ENCODE measurements around the gene CLN3. TPM values are rescaled to one million over a fixed set of nuclear protein-coding genes. Genes with fewer than 3 reads are reported as not detected.
"Not testable (repeated sequence)": the region's sequence is repeated elsewhere in the genome, so short reads cannot be mapped to it uniquely, and the experiment has no call there.

Gene CLN3
- total RNA-seq, 1 donor from 2014 or later: 4.4 TPM

DNA sequence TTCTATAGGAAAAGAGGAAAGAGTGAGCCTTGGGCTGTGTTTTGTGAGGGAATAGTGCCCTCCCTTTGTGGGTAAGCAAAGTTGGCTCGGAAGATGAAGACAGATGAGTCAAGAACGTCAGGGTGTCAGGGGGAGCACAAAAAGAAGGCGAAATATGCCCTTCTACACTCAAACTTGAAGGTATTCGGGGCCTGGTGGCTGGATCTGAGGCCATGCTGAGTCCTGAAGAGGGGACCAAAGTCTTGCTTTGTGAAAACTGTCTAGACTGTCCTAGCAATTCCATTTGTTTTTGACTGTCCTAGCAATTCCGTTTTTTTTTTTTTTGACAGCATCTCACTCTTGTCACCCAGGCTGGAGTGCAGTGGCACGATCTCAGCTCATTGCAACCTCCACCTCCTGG, 53.0 kb downstream of the CLN3 start:
- not testable (repeated sequence) for H3K79me2 ChIP-seq (ENCODE audit: low read depth); H3K9me3 ChIP-seq (ENCODE audit: low read depth); H4K20me1 ChIP-seq (ENCODE audit: low read depth); H3K36me3 ChIP-seq; H3K27me3 Mint-ChIP-seq (ENCODE audit: insufficient read depth, low read depth); H3K9ac ChIP-seq; H3K27me3 ChIP-seq; H3K27ac Mint-ChIP-seq; H3K36me3 Mint-ChIP-seq; H3K27ac ChIP-seq; H3K9me3 Mint-ChIP-seq; H3K4me2 ChIP-seq; H3F3A ChIP-seq (ENCODE audit: low read depth); H2AFZ ChIP-seq (replicated peaks); H3K4me1 ChIP-seq; H3K4me3 ChIP-seq; H3K4me3 Mint-ChIP-seq; DNase-seq (ENCODE audit: low spot score); H3K4me1 Mint-ChIP-seq

DNA sequence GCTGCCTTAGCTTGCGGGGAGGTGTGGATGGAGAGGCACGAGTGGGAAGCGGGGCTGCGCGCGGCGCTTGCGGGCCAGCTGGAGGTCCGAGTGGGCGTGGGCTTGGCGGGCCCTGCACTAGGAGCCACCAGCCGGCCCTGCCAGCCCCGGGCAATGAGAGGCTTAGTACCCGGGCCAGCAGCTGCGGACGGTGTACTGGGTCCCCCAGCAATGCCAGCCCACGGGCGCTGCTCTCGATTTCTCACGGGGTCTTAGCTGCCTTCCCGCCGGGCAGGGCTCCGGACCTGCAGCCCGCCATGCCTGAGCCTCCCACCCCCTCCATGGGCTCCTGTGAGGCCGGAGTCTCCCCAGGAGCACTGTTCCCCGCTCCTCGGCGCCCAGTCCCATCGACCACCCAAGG, 56.5 kb downstream of the CLN3 start:
- H4K20me1 ChIP-seq (ENCODE audit: low read depth); H3K4me3 Mint-ChIP-seq; H3K4me1 Mint-ChIP-seq: not testable (repeated sequence)

More for the DNA sequence above, 56.5 kb downstream of the CLN3 start:
- H3K4me2 ChIP-seq; DNase-seq (ENCODE audit: low spot score); H3K27ac ChIP-seq; H2AFZ ChIP-seq (replicated peaks); H3K4me3 ChIP-seq; H3K36me3 ChIP-seq; H3K9me3 Mint-ChIP-seq; H3K9ac ChIP-seq; H3K9me3 ChIP-seq (ENCODE audit: low read depth); H3F3A ChIP-seq (ENCODE audit: low read depth); H3K79me2 ChIP-seq (ENCODE audit: low read depth); H3K27me3 ChIP-seq; H3K27me3 Mint-ChIP-seq (ENCODE audit: insufficient read depth, low read depth); H3K27ac Mint-ChIP-seq; H3K4me1 ChIP-seq; H3K36me3 Mint-ChIP-seq: not testable (repeated sequence)

Other genes starting within 250 kb of the CLN3 start
- gene SBK1, start 199.5 kb downstream of the CLN3 start, total RNA-seq (ENCODE audit: low replicate concordance): 4.6 and 16.4 TPM in 2 replicates
- gene NPIPB6, start 128.6 kb downstream of the CLN3 start, total RNA-seq (ENCODE audit: low replicate concordance): 1.3 and 6.2 TPM in 2 replicates
- gene EIF3CL, start 88.2 kb downstream of the CLN3 start, total RNA-seq (ENCODE audit: low replicate concordance): 58.1 and 104 TPM in 2 replicates
- not detected in 2 replicates for gene NPIPB7, start 19.7 kb downstream of the CLN3 start, total RNA-seq (ENCODE audit: low replicate concordance)
- 0.15 TPM in 1 of 2 replicates, not detected in the other for gene APOBR, start 2.6 kb upstream of the CLN3 start, total RNA-seq (ENCODE audit: low replicate concordance)
- not detected in 2 replicates for gene IL27, start 14.8 kb upstream of the CLN3 start, total RNA-seq (ENCODE audit: low replicate concordance)
- gene NUPR1, start 46.9 kb upstream of the CLN3 start, total RNA-seq (ENCODE audit: low replicate concordance): 0.03 TPM in 1 of 2 replicates, not detected in the other
- 5.3 and 16.4 TPM in 2 replicates for gene SGF29, start 61.8 kb upstream of the CLN3 start, total RNA-seq (ENCODE audit: low replicate concordance)
- gene SULT1A2, start 105.0 kb upstream of the CLN3 start, total RNA-seq (ENCODE audit: low replicate concordance): 0.12 TPM in 1 of 2 replicates, not detected in the other
- gene SULT1A1, start 118.0 kb upstream of the CLN3 start, total RNA-seq (ENCODE audit: low replicate concordance): 2.3 and 4.2 TPM in 2 replicates
- gene NPIPB8, start 146.0 kb upstream of the CLN3 start, total RNA-seq (ENCODE audit: low replicate concordance): not detected in 2 replicates
- 172 and 237 TPM in 2 replicates for gene EIF3C, start 219.4 kb upstream of the CLN3 start, total RNA-seq (ENCODE audit: low replicate concordance)

Measured in neural progenitor cell (in vitro differentiated cells).